Adrenal gland (tissue), 5 donors: ENCODE measurements around the gene DLG4.

Source experiments
- POLR2A ChIP-seq, 2 donors: fragments of 450-650 bp; IDR thresholded peaks; one replicate each; pipeline ENCODE4 v1.6.1; 2017; ENCODE audit warnings: antibody characterized with exemption in 2 of 2, mild to moderate bottlenecking in 2 of 2, moderate library complexity in 1 of 2
- TF ChIP-seq, protein P1 (sequence below), 6 experiments: fragments of 450-650 bp in 4 of 6; fragments of 200-600 bp in 2 of 6; sonication (generic) in 1 of 6; IDR thresholded peaks; 1 replicate in 5 of 6; 2 replicates in 1 of 6; pipeline versions ENCODE4 v1.5.1 to v1.8.0; 2016 to 2021; ENCODE audit warnings: antibody characterized with exemption in 6 of 6, mild to moderate bottlenecking in 2 of 6, moderate library complexity in 1 of 6
- donor health status: DM: no; HTN: no; CAD: no.

DNA sequence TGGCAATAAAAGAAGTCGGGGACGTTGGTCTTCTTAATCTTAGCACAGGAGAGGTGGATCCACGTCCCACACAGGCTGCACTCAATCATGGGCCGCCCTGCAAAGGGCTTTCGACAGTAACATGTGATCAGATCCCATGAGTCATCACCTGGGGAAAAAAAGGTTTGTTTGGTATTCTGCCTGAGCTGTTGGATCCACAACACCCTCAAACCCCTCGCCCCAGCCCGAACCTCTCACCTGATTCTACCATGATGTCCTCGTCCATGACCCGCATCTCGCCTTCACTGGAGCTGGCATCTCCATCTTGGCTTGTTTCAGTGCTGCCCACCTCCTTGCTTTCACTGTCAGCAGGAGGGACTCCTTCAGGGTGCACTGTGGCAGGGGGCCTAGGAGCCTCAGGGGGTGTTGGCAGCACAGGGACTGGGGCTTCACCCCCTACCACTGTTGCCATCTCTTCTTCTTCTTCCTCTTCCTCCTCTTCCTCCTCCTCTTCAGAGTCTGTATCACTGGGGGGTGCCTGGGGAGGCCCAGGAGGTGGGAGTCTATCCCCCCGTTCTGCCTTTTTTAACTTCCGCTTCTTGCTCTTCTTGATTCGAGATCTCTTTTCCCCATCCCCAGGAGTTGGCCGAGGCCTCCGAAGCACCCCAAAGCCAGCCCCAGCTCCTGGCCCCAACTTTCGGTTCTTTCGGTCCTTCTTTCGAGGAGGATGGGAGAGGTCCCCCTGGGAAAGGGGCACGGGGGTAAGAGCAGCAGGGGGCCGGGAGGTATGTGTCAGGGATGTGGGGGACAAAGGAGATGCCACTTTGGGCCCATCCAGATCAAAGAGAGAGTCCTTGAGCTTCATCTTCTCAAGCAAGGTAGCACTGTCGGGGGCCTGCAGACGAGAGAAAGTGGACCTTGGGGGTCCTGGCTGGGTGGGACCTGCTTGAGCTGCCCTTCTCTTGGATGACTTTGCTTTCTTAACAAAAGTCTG is 16.3 kb upstream of the DLG4 start:
- TF ChIP-seq, protein P1, sequence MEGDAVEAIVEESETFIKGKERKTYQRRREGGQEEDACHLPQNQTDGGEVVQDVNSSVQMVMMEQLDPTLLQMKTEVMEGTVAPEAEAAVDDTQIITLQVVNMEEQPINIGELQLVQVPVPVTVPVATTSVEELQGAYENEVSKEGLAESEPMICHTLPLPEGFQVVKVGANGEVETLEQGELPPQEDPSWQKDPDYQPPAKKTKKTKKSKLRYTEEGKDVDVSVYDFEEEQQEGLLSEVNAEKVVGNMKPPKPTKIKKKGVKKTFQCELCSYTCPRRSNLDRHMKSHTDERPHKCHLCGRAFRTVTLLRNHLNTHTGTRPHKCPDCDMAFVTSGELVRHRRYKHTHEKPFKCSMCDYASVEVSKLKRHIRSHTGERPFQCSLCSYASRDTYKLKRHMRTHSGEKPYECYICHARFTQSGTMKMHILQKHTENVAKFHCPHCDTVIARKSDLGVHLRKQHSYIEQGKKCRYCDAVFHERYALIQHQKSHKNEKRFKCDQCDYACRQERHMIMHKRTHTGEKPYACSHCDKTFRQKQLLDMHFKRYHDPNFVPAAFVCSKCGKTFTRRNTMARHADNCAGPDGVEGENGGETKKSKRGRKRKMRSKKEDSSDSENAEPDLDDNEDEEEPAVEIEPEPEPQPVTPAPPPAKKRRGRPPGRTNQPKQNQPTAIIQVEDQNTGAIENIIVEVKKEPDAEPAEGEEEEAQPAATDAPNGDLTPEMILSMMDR (IDR thresholded peaks at IDR 0.05): no peak
- peak in 1 of 2 donors; percentile 52 for TF ChIP-seq POLR2A (IDR thresholded peaks at IDR 0.05)
